Ishikawa (cell line): ENCODE measurements around the gene RYR2.

ENCODE experiments used
- CEBPB ChIP-seq: IDR thresholded peaks from 2 replicates; pipeline ENCODE4 v1.6.1; 2012
- CREB1 ChIP-seq: IDR thresholded peaks from 2 replicates; pipeline ENCODE4 v1.6.1; 2012; ENCODE audit warnings: low read depth
- EGR1 ChIP-seq: IDR thresholded peaks from 2 replicates; pipeline ENCODE4 v1.6.1; 2012
- EP300 ChIP-seq: IDR thresholded peaks from 2 replicates; pipeline ENCODE4 v1.6.1; 2012; ENCODE audit warnings: borderline replicate concordance
- FOXM1 ChIP-seq: IDR thresholded peaks from 2 replicates; pipeline ENCODE4 v1.6.1; 2012; ENCODE audit warnings: low read depth, borderline replicate concordance
- NFIC ChIP-seq: IDR thresholded peaks from 2 replicates; pipeline ENCODE4 v1.6.1; 2012
- RAD21 ChIP-seq: IDR thresholded peaks from 2 replicates; pipeline ENCODE4 v1.6.1; 2012; ENCODE audit warnings: low read depth
- REST ChIP-seq: IDR thresholded peaks from 2 replicates; pipeline ENCODE4 v1.6.1; 2012; ENCODE audit warnings: low read depth, mild to moderate bottlenecking
- TAF1 ChIP-seq: IDR thresholded peaks from 2 replicates; pipeline ENCODE4 v1.6.1; 2012; ENCODE audit warnings: low read depth, mild to moderate bottlenecking
- TCF12 ChIP-seq: IDR thresholded peaks from 2 replicates; pipeline ENCODE4 v1.6.1; 2012; ENCODE audit warnings: low read depth
- TEAD4 ChIP-seq: IDR thresholded peaks from 2 replicates; pipeline ENCODE4 v1.6.1; 2012
- USF1 ChIP-seq: IDR thresholded peaks from 2 replicates; pipeline ENCODE4 v1.6.1; 2012
- YY1 ChIP-seq: IDR thresholded peaks from 2 replicates; pipeline ENCODE4 v1.6.1; 2012; ENCODE audit warnings: low read depth
- ZBTB7A ChIP-seq: IDR thresholded peaks from 2 replicates; pipeline ENCODE4 v1.6.1; 2012; ENCODE audit warnings: low read depth
- TF ChIP-seq, protein P1 (sequence below): IDR thresholded peaks from 2 replicates; pipeline ENCODE4 v1.6.1; 2012

Gene RYR2

GRCh38 chr1:237471956-237472355 lies 430.0 kb downstream of the RYR2 start:
- TF ChIP-seq, protein P1, sequence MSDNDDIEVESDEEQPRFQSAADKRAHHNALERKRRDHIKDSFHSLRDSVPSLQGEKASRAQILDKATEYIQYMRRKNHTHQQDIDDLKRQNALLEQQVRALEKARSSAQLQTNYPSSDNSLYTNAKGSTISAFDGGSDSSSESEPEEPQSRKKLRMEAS = no peak
- TF ChIP-seq NFIC (no peak), RAD21 (no peak), TCF12 (no peak), TEAD4 (no peak), CEBPB (no peak)

DNA sequence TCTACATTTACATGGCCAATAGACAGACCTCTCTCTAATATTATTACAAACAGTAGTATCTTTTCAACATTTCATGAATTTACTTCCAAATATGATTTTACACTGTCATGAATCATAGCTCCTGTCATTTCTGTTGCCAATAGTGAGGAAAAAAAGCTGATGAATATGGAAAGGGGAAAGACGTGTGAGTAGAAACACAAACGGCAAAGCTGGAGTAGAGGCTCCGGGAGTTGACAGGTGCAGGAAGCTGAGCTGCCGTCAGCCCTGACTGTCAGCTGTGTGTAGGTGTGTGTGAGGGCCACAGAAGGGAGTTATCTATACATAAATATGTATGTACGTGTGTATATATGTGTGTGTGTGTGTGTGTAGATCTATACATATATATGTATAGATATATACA lies 431.9 kb downstream of the RYR2 start:
- TF ChIP-seq TEAD4 = no peak
- no peak for TF ChIP-seq EGR1
- TF ChIP-seq ZBTB7A = no peak
- no peak for TF ChIP-seq USF1
- TF ChIP-seq EP300 = no peak
- no peak for TF ChIP-seq NFIC
- TF ChIP-seq FOXM1 = no peak

DNA sequence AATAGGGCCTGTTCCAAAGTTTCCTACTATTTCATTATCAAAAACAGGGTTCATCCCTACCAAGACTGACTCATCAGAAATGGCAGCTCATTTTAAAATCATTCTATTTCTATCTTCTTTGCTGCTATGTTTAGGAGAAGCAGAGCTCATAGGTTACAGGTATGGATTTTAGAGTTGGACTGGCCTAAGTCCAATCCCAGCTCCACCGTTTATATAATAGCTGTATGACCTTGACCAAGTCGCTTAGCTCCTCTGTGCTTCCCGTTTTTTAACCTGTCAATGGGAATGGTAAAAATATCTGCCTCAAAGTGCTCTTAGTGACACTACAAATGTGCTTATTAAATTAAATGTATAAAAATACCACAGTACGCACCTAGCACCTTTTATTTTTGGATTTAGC lies 436.1 kb downstream of the RYR2 start:
- no peak for TF ChIP-seq ZBTB7A
- TF ChIP-seq TAF1 = no peak

GRCh38 chr1:237478842-237479241 lies 436.9 kb downstream of the RYR2 start:
- TF ChIP-seq NFIC = no peak
- TF ChIP-seq TCF12 = no peak
- no peak for TF ChIP-seq EGR1
- TF ChIP-seq ZBTB7A = no peak
- no peak for TF ChIP-seq FOXM1
- TF ChIP-seq REST = no peak
- no peak for TF ChIP-seq CREB1
- TF ChIP-seq USF1 = no peak
- TF ChIP-seq TEAD4 = no peak

- TF ChIP-seq TCF12 (no peak), TEAD4 (no peak), NFIC (no peak), YY1 (no peak), USF1 (no peak), CREB1 (no peak), FOXM1 (no peak), EGR1 (no peak), REST (no peak)
Observed at GRCh38 chr1:237482777-237483176, 440.8 kb downstream of the RYR2 start.

- no peak for TF ChIP-seq RAD21
- TF ChIP-seq NFIC = no peak
- TF ChIP-seq TEAD4 = no peak
- TF ChIP-seq, protein P1 = no peak
- no peak for TF ChIP-seq FOXM1
- TF ChIP-seq REST = no peak
- no peak for TF ChIP-seq CREB1
- no peak for TF ChIP-seq USF1
- TF ChIP-seq TCF12 = no peak
- TF ChIP-seq CEBPB = no peak
- no peak for TF ChIP-seq YY1
- TF ChIP-seq EGR1 = no peak
- no peak for TF ChIP-seq ZBTB7A
- TF ChIP-seq EP300 = no peak
- TF ChIP-seq TAF1 = no peak
Observed at GRCh38 chr1:237492359-237492758, 450.4 kb downstream of the RYR2 start.
